ENCODE results near the gene IRF2BPL. TPM values are rescaled to one million over a fixed set of nuclear protein-coding genes. Genes with fewer than 3 reads are reported as not detected.

Gene IRF2BPL
- total and polyA plus RNA-seq, 9 of the 15 experiments (the other 6 are each of a cell fraction or from before 2014, with no cell fraction given), result 0.52 to 21.6 (median 2.5) TPM

DNA sequence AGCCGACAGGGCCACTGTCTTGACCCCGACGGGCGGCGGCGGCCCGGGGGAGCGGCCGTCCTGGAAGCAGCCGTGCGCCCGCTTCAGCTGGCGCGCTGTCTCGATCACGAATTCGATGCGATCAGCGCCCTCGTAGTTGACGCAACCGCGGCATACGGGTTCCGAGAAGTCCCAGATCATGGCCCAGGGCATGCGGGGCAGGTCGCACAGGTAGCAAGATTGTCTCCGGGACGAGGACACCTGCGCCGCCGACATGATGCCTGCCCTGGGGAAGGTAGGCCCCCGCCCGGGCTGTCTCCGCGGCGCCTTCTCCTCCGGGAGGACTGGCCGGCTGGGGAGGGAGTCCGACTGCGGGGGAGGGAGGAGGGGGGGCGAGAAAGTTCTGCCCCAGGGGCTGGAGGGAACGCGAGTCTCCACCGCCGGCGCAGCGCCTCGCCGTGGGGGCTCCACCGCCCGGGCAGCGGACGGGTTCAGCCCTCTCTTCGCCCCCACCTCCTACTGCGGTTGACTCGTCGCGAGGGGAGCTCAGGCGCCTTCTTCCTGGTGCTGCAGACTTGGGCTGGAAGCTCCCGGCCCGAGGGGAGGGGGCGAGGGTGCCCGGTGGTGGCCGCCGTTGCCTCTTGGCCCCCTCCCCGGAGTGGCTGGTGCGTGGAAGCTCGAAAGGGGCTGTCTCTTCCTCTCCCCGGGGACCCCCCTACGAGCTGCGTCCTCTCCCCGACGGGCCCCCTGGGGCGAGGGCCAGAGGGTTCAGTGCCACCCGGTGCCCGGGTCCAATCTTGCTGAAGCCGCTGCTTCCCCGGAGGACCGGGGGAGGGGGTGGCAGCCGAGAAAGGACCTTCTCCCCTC, 747 bp downstream of the IRF2BPL start (continued):
- TF ChIP-seq ZFX (CRISPR knock-in tag; IDR thresholded peaks at IDR 0.05) (peak; percentile 69), PCBP1 (IDR thresholded peaks at IDR 0.05; ENCODE audit: low read depth, low read length, poor library complexity, severe bottlenecking) (peak; percentile 24), SIN3A (IDR thresholded peaks at IDR 0.05; ENCODE audit: borderline replicate concordance in 2 of 2, control insufficient read depth in 1 of 2, low read depth in 2 of 2, low read length in 2 of 2) (peak in 1 of 2 experiments; percentile 51; a peak in 1 of 4 replicates), EP400 (IDR thresholded peaks at IDR 0.05) (peak; percentile 43), RCOR1 (IDR thresholded peaks at IDR 0.05; ENCODE audit: borderline replicate concordance in 1 of 2, low read depth in 2 of 2, low read length in 2 of 2) (0 out of 4 replicates have a peak, but pooled peaks of 1 of the 2 experiments have one; percentile 22), KAT7 (CRISPR knock-in tag; IDR thresholded peaks at IDR 0.05; ENCODE audit: borderline replicate concordance) (peak; percentile 82; the same call in 1 of the 2 replicates), RB1 (IDR thresholded peaks at IDR 0.05; ENCODE audit: low read depth) (peak; percentile 17; the same call in 1 of the 2 replicates), RUNX1 (IDR thresholded peaks at IDR 0.05; ENCODE audit: low read depth) (no peak), HDAC6 (IDR thresholded peaks at IDR 0.05; ENCODE audit: low read depth, low read length) (no peak), RBM34 (IDR thresholded peaks at IDR 0.05; ENCODE audit: borderline replicate concordance, insufficient read depth, low read length) (no peak), SMAD4 (CRISPR knock-in tag; conservative IDR thresholded peaks at IDR 0.05) (0 out of 2 replicates have a peak, but pooled peaks have one; percentile 52), FIP1L1 (IDR thresholded peaks at IDR 0.05; ENCODE audit: low read depth, low read length, poor library complexity, severe bottlenecking) (no peak)
- TF ChIP-seq, protein P1, sequence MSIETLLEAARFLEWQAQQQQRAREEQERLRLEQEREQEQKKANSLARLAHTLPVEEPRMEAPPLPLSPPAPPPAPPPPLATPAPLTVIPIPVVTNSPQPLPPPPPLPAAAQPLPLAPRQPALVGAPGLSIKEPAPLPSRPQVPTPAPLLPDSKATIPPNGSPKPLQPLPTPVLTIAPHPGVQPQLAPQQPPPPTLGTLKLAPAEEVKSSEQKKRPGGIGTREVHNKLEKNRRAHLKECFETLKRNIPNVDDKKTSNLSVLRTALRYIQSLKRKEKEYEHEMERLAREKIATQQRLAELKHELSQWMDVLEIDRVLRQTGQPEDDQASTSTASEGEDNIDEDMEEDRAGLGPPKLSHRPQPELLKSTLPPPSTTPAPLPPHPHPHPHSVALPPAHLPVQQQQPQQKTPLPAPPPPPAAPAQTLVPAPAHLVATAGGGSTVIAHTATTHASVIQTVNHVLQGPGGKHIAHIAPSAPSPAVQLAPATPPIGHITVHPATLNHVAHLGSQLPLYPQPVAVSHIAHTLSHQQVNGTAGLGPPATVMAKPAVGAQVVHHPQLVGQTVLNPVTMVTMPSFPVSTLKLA (conservative IDR thresholded peaks at IDR 0.05), result 0 out of 4 replicates have a peak, but pooled peaks of 1 of the 2 experiments have one; percentile 5
- TF ChIP-seq, protein P2, sequence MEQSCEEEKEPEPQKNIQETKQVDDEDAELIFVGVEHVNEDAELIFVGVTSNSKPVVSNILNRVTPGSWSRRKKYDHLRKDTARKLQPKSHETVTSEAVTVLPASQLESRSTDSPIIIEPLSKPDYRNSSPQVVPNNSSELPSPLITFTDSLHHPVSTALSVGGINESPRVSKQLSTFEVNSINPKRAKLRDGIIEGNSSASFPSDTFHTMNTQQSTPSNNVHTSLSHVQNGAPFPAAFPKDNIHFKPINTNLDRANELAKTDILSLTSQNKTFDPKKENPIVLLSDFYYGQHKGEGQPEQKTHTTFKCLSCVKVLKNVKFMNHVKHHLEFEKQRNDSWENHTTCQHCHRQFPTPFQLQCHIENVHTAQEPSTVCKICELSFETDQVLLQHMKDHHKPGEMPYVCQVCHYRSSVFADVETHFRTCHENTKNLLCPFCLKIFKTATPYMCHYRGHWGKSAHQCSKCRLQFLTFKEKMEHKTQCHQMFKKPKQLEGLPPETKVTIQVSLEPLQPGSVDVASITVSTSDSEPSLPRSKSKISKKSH (CRISPR knock-in tag; IDR thresholded peaks at IDR 0.05), result no peak
- TF ChIP-seq, protein P3, sequence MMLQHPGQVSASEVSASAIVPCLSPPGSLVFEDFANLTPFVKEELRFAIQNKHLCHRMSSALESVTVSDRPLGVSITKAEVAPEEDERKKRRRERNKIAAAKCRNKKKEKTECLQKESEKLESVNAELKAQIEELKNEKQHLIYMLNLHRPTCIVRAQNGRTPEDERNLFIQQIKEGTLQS (IDR thresholded peaks at IDR 0.05), result peak; percentile 34; the same call in 1 of the 2 replicates
- TF ChIP-seq, protein P3 (CRISPR knock-in tag; conservative IDR thresholded peaks at IDR 0.05), result no peak
- TF ChIP-seq, protein P4, sequence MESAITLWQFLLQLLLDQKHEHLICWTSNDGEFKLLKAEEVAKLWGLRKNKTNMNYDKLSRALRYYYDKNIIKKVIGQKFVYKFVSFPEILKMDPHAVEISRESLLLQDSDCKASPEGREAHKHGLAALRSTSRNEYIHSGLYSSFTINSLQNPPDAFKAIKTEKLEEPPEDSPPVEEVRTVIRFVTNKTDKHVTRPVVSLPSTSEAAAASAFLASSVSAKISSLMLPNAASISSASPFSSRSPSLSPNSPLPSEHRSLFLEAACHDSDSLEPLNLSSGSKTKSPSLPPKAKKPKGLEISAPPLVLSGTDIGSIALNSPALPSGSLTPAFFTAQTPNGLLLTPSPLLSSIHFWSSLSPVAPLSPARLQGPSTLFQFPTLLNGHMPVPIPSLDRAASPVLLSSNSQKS (CRISPR knock-in tag; IDR thresholded peaks at IDR 0.05), result no peak

Measured in K562 (cell line).